GM18858 (cell line): ENCODE results near the gene TMEM178A.

Experiments
- ATAC-seq: cut with Tn5 transposase; IDR thresholded peaks from one replicate; pipeline ENCODE4 v1.9.1; 2021; ENCODE audit not compliant: unreplicated experiment

The TMEM178A gene

DNA sequence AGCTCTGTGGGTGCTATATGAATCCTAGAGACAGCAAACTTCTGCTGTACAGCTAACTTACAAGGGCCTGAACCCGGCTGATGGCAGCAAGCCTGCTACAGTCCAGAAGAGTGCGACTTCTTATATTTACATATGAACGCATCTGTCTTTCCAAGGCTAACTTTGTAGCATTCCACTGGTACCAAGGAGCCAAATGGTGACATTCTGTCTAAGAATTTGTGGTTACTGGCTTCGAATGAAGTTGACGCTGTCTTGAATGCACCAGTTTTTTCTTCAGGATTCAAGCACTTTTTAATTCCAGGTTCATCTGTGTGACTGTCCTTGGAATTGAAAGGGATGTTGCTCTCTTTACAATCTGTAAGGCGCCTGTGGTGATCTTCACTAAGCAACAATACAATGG lies 70.9 kb downstream of the TMEM178A start:
- ATAC-seq = no peak

DNA sequence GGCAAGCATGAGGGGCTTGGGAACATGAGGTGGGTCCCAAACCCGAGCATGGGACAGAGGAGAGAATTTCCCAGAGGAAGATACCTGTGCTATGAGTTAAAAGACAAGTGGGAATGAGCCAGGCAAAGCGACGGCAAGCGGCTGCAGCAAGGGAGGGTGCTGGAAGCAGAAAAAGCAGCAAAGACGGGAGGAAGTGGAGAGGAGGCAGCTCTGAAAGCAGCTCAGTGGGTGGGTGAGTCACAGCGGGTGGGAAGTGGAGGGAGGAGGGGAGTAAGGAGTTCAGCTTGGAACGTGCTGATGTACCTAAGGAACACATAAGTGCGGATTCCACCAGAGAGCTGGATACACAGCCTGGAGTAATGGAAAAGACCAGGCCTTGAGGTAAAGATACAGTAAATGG lies 71.9 kb downstream of the TMEM178A start:
- no peak for ATAC-seq

DNA sequence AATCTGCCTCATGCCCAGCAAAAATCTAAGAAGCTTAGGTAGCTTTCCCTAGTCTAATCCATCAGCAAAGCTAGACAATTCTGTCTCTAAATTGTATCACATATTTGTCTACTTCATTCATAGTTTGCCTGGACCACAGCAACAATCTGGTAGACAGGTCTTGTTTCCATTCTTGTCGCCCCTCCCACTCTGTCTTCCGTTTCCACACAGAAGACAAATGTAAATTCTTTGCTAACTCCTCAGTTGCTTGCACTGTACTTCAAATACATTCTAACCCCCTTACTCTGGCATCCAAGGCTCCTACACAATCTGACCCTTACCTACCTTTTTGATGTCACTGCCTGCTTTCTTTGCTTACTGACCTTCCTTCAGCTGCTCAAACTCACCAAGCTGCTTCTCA lies 73.2 kb downstream of the TMEM178A start:
- no peak for ATAC-seq

DNA sequence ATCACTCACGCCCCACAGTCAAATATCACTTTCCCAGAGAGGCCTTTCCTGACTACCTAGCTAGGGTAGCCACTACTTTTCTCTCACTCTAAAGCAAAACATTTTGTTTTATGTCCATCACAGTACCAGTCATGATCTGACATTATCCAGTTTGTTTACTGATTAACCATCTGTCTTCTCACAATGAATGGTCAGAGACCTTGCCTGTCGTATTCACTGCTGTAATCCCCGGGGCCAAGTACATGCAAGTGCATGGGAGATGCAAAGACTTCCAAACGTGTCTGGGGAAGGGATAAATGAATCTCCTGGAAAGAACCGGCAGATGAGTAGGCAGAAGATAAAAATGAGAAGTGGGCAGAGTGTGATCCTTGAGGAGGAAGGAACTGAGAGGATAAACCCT lies 73.7 kb downstream of the TMEM178A start:
- ATAC-seq = no peak

DNA sequence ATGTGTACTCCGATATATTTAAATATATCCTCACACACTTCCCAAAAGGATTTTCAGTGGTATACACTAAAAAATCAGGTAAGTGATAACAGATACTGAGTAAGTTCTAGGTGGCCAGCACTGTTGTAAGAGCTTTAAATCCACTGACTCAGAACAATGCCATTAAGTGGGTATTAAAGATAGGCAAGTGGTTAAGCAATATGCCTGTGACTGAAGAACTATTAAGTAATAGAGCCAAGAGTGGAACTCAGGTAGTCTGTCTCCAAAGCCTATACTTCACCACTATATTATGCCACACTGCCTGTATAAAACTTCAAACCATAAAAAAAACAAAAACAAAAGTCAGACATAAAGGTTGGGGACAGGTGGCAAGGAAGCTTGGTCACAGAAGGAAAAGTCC lies 76.2 kb downstream of the TMEM178A start:
- no peak for ATAC-seq

DNA sequence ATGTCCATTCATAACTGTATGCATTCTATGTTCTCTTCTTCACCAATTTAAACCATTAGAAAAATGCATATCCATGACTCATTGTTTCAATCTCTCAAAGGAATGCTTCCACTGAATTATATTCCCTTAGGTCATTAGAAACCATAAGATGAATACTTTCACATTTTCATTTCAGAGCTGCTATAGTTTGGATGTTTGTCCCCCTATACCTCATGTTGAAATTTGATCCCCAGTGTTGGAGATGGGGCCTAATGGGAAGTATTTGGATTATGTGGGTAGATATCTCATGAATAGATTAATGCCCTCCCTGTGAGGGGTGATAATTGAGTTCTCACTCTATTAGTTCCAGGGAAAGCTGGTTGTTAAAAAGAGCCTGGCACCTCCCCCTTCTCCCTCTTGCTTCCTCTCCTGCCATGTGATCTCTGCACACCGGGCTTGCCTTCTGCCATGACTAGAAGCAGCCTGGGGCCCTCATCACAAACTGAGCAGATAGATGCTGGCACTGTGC lies 77.6 kb downstream of the TMEM178A start:
- ATAC-seq = no peak

DNA sequence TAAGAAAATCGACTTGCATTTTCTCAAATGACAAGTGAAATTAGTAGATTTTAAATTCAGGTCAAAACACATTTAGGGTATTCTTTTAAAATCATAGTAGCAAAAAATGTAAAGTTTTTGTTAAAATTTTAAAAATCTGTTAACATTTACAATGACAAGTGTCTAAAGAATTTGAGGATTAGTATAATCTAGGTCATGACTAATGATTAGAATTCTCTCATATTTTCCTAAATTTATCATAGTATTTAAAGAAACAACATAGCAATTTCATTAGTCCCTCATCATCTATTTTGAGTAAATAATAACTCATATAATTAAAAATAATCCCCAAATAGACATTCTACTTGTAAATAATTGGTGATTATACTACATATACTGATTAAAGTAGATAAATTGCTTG lies 89.7 kb downstream of the TMEM178A start:
- no peak for ATAC-seq

DNA sequence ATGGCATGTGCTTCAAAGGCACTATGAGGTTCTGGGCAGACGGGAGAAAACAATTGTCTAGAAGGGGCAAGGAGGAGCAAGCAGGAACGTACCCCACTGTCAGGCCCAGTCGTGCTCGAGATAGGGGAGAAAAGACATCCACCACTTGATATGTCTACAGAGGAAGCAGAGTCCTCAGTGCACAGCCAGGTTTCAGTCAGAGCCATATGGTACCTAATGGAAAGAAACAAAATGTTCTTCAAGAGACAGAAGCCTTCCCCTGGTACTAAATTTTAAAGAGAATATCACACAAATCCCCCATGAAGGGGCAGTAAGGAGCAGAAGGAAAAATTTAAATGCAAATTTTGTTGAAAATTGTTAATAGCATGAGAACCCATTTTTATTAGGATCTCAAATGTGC lies 91.4 kb downstream of the TMEM178A start:
- no peak for ATAC-seq

DNA sequence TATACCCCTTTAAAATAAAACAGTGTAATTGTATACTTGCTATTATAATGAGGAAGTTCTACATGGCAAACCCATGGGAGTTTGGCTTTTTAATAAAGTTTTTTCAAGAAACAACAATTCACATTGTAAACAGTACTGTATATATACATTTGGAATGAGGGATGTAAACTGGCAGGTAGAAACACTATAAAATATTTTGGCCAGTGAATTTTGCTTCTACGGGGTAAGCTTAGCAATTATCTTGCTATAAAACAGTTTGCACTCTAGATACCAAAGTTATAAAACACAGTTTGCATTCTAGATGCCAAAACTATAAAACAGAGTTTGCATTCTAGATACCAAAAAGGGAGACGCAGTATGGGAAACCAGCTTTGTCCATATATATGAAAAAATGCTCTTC lies 96.7 kb downstream of the TMEM178A start:
- no peak for ATAC-seq
